GM19035 (cell line): Measurements from ENCODE around the gene CUL2.
"Not testable (repeated sequence)": the region's sequence is repeated elsewhere in the genome, so short reads cannot be mapped to it uniquely, and the experiment has no call there.

ENCODE experiments used
- ATAC-seq: cut with Tn5 transposase; IDR thresholded peaks from one replicate; pipeline ENCODE4 v1.9.1; 2021; ENCODE audit not compliant: unreplicated experiment

CUL2 gene

DNA sequence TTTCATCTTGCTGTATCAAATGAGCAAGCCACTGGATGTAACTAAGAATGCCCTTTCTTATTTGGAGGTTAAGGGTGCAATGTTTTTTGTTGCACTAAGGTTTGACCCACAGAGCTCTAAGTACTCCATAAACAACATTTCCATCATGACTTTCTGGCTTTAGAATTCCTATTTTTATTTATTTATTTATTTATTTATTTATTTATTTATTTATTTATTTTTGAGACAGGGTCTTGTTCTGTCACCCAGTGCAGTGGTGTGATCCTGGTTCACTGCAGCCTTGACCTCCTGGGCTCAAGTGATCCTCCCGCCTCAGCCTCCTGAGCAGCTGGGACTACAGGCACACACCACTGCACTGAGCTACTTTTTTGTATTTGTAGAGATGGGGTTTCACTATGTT is 9.9 kb downstream of the CUL2 start:
- ATAC-seq, result not testable (repeated sequence)

DNA sequence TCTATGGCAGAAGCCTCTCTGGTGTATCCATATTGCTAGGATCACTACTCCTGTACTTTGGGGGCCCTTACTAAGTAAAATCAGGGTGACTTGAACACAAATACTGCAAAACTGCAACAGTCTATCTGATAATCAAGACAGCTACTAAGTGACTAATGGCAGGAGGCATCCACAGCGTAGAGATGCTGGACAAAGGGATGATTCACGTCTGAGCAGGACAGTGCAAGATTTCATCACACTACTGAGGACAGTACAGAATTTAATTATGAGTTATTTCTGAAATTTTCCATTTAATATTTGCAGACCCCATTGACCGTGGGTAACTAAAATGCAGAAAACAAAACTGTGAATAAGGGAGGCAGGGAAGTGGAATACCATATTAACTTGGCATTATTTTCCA is 10.4 kb downstream of the CUL2 start:
- ATAC-seq, result no peak

DNA sequence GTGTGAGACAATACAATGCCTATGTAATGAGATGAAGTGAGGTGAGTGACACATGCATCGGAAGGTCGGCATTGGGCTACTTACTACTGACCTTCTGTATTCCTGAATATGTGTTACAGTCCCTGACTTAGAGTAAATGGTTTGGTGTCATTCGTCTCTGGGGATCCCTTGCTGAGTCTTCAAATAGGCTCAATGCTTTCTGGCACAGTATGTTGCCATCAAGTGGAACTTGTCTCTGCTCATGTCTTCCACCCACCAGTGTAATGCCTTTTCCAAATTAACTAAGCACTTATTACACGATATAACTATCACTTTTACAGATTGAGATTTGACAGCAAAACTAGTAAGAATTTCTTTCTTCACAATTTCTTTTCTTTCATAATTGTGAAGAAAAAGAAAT is 10.9 kb downstream of the CUL2 start:
- no peak for ATAC-seq

DNA sequence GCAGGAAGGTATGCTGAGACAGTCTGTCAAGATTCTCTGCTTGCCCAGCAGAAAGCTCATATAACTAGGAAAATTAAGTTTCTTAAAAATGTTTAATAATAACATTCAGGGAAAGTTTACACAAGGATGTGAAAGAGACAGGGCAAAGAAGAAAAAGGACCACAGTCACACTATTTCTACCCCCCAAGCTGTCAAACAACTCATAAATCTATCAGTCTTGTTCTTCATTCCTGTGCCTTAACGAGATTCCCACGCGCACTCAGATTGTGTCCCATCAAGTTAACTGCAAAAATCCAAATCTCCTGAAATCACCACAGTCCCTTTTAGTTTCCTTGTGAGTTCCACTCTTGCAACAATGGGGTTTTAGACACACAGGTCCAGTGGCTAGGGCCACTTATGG is 14.9 kb downstream of the CUL2 start:
- ATAC-seq, result no peak

DNA sequence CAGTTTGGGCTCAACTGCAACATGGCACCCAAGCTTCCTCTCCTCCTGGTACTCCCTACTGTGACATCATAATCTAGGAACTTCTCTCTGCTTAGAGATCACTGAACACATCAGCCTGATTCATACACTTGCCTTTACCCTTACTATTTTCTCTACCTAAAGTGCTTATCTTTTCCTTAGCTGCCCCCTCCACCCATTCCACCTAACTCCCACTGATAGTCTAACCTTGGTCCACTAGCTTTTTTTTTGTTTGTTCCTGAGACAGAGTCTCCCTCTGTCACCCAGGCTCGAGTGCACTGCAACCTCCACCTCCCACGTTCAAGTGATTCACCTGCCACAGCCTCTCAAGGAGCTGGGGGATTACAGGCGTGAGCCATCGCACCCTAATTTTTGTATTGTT is 15.9 kb downstream of the CUL2 start:
- no peak for ATAC-seq

DNA sequence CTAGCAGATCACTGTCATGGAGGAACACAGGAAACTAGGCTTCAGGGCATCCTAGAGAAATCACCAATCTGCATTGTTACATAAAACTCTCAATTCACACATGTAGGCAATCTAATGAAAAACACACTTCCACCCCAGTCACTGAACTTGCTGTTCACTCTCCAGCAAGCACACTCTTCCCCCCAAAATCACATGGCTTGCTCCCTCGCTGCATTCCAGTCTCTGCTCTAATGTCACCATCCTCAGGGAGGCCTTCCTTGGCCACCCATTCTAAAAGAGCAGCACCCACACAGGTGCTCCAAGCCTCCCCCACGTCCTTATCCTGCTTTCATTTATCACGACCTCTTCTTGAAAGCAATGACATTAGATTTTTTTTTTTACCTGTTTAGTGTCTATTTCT is 19.6 kb downstream of the CUL2 start:
- ATAC-seq, result no peak

DNA sequence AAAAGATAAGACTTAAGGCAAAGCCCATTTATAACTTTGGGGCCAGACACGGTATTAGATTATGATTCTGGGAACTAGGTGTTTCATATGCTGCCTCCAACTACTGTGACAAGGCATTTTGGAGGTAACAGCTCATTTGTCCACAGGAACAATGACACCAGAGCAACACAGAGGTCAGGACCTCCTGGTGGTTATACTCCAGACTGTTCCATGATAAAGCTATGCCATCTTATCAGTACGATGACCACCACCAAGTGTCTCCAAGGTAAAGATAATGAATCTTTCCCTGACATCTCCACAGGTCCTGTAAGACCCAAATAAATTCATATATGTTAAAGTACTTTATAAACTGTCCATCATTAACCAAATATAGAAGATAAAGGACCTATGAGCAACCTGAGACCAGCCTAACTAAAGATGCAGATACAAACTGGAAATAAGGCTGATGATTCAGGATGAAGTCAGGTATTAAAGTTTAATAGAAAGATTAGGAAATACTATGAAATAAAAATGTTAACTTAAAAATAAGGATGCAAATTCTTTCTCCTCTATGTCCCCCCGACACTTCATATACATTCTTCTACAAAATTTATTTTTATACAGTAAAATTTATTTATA is 26.2 kb downstream of the CUL2 start:
- ATAC-seq, result no peak

DNA sequence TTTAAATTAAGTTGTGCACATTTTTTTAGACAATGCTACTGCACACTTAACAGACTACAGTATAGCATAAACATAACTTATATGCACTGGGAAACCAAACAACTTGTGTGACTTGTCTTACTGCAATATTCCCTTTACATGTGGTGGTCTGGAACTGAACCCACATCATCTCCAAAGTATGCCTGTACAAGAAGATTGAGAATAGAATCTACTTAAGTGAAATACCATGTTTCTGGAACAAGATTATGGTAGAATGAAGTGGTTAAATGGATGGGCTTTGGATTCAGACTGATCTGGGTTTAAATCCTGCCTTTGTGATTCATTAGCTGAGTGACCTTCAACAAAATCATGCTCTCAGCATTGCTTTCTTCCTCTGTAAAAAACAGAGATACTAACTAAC is 30.7 kb downstream of the CUL2 start:
- no peak for ATAC-seq

DNA sequence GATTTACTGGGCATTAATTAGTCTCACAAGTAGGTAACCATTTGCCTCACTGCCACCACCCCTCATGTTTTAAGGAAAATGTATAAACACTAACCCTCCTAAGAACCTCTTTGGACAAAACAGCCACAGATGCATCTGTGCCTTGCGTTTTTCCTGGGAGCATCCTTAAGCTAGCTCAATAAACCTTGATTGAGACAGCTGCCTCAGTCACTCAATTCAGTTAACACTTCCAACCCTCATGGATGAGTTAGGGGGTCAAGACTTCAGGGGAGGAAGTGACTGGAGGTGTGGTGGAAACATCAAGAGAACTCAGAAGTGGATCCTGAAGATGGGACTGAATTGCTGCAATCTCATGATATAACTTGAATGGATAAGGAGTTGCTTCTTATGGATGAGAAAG is 31.5 kb downstream of the CUL2 start:
- no peak for ATAC-seq

DNA sequence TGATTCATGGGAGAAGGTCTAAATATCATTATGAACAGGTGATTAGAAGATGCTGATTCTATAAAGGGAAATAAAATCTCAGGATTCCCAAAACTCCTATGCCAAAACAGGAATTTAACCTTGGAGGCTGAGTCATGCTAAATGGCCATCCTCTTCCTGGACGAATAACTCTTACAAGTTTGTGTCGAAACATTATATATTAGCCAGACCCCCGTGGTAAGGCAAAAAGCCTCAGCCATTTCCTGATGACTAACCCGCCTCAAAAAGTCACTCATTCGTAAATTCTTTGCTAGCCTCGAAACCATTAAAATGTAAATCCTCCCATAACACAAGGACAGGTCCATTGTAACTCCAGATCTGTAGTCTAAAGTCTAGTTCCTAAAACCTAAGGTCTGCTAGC is 32.0 kb downstream of the CUL2 start:
- no peak for ATAC-seq

DNA sequence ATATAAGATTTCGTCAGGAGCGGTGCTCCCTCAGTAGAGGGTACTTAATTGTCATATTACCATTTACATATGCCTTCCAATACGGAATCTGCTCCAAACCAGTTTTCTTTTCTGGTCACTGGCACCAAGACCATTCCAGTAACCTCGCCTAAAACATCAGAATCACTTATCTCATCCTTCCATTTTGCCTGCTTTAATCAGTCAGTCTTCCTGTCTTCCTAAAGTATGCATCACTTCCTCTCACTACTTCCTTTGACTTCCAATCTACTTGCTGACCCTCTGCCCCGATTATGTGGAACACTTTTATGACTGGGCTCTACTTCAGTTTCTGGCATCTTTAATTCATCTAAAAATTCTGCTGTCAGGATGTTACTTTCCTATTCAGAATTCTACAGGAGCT is 33.5 kb downstream of the CUL2 start:
- ATAC-seq, result no peak

DNA sequence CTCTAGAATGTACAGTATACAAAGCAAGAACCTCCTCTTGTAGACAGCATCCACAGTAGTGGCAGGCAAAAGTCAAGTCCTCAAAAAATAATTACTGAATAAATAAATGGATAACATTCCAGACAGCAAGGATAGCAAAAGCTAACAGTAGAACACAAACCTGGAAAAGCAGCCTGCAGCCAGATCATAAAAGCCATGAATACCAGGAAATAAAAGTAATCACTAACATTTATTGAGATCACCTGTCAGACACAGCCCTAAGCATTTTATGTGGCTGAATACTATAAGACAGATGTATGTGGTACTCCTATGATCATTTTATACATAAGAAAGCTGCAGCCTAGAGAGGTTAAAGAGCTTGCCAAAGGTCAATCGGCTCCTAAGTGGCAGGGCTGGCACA is 34.0 kb downstream of the CUL2 start:
- no peak for ATAC-seq

DNA sequence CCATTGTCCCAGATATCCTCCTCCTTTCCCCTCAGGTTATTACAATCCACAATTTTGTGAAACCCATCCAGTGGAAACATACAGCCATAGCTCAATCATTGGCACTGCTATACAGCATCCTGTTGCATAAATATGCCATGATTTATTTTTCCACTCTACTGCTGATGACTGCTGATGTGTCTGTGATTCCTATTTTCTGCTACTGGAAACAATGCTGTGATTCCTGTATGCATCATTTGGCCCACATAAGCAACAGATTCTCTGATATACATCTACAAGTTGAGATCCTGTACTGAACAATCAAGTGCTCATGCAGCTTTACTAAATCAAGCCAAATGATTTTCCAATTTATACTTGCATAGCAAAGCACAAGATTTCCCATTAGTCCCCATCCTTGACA is 39.6 kb downstream of the CUL2 start:
- no peak for ATAC-seq

DNA sequence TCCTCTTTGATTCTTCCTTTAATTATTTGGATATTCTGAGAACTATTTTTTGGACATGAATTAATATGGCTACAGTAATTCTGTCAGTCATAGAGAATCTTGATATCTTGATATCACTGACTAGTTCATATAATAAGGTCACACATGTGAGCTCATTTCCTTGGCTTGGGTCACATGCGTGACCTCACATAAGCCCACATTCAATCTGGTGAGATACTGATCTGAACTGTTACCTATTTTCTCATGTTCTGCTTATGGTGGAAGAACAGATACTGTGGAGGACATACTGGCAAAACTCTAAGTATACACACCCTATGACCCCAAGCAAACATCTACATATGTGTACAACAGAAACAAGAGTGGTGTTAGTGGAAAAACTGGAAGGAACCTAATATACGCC is 44.1 kb downstream of the CUL2 start:
- ATAC-seq, result no peak

DNA sequence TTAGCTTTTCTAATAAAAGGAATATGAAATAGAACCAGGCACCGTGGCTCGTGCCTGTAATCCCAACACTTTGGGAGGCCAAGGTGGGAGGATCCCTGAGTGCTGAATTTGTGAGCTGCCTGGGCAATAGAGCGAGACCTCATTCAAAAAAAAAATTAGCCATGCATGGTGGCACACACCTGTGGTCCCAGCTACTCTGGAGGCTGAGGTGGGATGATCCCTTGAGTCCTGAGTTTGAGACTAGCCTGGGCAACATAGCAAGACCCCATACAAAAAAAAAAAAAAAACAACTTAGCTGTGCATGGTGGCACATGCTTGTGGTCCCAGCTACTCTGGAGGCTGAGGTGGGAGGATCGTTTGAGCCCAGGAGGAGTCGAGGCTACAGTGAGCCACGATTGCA is 44.9 kb downstream of the CUL2 start:
- ATAC-seq, result not testable (repeated sequence)

DNA sequence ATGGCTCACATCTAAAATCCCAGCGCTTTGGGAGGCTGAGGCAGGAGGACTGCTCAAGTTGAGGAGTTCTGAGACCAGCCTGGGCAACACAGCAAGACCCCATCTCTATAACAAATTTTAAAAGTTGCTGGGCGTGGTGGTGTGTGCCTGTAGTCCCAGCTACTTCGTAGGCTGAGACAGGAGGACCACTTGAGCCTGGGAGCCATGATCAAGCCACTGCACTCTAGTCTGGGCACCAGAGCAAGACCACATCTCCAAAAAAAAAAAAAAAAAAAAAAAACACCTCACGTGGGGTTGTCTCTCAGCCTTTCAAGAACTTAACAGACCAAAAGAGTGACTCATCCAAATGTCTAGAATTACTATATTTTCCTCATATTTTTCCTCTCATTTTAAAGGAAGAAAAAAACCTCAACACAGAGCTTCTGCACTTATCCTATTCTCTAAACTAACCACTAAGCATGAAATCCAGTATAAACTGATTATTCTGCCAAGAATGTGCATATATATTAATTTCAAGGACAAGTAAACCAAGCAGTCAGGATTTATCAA is 46.3 kb downstream of the CUL2 start:
- no peak for ATAC-seq

DNA sequence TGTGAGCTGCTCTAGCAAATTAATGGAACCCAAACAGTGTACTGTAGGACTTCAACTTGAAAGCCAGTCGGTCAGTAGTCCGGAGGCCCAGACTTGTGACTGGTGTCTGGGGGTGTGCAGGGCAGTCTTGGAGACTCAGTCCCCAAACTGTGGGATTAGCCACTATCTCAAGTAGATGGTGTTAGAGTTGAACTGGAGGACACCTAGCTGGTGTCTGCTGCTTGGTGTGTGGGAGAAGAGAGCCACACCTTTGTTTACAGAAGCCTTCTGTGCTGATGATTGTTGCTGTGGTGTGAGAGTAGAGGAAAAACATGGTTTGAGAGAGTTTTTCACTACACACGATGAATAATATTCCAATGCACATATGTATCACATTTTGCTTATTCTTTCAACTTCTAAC is 47.4 kb downstream of the CUL2 start:
- ATAC-seq, result no peak

DNA sequence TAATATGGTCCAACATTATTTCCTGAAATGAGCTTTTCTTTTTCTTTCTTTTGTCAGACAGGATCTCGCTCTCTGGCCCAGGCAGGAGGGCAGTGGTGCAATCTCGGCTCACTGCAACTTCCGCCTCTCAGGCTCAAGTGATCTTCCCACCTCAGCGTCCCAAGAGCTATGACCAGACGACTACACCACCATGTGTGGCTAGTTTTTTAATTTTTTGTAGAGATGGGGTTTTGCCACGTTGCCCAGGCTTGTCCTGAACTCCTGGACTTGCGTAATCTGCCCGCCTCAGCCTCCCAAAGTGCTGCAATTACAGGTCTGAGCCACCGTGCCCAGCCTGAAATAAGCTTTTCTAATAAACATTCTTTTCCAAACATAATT is 48.6 kb downstream of the CUL2 start:
- no peak for ATAC-seq

DNA sequence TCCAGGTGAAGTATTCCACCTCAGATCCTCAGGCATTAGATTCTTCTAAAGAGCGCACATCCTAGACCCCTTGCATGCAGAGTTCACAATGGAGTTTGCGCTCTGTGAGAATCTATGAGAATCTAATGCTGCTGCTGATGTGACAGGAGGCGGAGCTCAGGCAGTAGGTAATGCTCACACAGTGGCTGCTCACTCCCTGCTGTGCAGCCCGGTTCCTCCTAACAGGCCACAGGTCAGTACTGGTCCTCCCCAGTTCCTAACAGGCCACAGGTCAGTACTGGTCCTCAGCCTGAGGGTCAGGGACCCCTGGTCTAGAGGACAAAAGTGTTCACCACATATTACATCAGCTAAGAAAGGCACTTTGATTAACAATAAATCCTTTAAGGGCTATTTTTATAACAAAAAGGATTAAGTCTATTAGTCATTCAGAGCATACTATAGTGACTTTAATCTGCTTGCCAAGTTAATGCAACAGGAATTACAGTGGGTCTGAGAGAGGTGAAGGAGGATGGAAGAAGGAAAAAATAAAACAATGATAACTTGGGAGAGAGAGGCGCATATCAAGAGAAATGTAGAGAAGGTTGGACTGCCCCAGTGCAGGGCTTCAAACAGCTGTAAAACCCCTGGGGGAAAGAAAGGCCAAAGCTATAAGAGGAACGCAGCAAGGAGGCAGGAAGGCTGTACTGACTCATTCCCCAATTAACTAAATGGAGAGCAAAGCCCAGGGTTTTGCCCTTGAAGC is 49.2 kb downstream of the CUL2 start:
- no peak for ATAC-seq

DNA sequence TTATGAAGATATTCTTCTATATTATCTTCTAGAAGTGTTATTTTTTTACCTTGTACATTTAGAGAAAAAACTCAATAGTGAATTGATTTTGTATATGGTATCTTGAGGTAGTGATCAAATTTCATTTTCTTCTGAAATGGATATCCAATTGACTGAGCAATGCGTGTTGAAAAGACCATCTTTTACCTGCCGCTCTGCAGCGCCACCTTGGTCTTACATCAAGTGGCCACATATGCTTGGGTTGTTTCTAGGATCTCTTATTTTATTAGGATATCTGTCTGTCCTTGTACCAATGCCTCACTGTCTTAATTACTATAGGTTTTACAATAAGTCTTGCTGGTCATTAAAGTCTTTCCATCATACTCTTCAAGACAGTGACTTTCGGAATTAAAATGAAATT is 53.0 kb downstream of the CUL2 start:
- ATAC-seq, result no peak

DNA sequence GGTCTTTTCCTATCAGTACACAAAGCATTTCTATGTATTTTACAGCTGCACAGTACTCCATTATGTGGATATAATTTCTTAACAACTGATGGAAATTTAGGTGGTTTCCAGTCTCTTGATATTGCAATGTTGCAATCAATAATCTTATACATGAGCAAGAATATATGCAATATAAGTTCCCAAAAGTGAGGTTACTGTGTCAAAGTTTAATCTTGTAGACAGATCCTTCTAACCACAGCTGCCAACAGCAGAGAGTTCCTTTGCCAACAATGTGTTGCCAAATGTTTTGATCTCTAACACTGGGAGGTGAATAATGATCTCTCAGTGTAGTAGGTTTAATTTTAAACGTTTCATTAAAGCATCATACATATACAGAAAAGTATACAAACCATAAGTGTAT is 54.5 kb downstream of the CUL2 start:
- no peak for ATAC-seq

DNA sequence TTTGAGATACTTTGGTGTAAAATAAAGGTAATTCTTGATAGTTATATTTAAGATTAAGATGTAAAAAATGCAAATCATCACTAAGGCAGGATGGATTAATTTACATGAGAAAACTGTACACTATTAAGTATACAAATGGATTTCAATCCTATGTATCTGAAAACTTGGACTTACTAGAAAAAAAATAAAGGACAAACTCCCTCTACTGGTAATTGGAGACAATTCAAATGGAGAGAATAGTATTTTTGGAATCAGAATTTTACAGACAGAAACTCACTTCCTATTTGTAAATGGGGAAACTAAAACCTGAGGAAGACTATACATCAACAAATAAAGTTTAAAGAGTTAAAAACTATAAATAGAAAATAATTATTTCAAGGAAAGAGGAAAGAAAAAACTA is 62.6 kb downstream of the CUL2 start:
- no peak for ATAC-seq

DNA sequence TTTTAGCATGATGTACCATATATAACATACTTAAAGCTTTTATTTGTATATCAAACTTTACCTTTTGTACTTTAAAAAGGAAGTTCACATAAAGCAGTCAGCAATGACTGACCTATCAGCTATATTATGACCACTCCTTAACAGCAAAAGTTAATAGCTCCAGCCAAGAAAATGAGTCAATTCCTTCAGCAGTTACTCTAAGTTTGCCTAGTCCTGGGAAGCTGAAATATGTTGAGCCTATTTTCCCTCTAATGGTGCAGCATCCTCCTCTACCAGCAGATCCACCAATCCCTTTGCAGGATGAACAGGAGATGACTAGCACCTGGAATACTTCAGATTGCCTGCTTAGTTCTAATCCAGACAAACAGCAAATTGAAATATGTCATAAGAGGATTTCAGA is 64.2 kb downstream of the CUL2 start:
- ATAC-seq, result no peak
